ENCODE data around the gene SCD. TPM values are rescaled to one million over a fixed set of nuclear protein-coding genes. Genes with fewer than 3 reads are reported as not detected.

SCD gene
- total RNA-seq, 4 donors from 2014 or later = 226 to 2,147 (median 965) TPM

DNA sequence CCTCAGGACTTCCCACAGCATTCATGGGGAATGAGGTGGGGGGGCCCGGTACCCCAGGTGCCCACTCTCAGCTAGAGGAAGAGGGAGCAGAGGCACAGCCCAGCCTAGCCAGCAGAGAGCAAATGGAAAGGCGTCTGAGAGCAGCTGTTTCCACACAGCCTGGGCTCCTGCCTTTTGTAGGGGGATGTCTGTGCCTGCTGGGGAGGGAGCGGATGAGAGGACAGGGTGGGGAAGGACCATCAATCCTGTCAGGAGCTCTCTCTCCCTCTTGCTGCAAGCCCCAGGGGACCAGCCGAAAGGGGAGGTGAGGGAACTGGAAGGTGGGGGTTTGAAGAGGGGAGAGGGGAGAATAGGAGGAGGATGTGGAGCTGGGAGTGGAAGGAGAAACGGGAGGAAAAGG lies 17.0 kb upstream of the SCD start, which contains the start of gene PKD2L1:
PKD2L1 (minus strand) TSS at position 150 of the 400 bp plus-strand sequence; CDS start at position 25, 125 bp downstream.
- TF ChIP-seq CTCF (IDR thresholded peaks at IDR 0.05; ENCODE audit: low read depth) = no peak

DNA sequence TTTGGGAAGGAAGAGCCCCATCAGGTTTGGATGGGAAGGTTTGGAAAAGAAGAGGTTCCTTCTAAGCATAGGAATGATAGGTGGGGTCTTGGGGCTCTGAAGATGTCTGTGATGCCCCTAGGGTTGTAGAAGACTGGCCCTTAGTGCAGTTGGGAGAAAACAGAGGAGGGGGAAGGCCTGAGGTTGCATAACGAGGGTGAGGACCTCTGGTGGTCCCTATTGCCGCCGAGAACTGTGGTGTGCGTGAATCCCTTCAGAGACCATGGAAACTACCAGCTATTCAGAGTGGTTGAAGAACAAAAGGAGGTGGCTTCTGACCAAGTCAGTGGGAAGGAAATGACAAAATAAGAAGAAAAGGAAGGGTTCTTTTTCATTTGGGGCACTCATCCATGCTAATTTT lies 13.9 kb upstream of the SCD start:
- TF ChIP-seq CTCF (IDR thresholded peaks at IDR 0.05; ENCODE audit: low read depth) = no peak

DNA sequence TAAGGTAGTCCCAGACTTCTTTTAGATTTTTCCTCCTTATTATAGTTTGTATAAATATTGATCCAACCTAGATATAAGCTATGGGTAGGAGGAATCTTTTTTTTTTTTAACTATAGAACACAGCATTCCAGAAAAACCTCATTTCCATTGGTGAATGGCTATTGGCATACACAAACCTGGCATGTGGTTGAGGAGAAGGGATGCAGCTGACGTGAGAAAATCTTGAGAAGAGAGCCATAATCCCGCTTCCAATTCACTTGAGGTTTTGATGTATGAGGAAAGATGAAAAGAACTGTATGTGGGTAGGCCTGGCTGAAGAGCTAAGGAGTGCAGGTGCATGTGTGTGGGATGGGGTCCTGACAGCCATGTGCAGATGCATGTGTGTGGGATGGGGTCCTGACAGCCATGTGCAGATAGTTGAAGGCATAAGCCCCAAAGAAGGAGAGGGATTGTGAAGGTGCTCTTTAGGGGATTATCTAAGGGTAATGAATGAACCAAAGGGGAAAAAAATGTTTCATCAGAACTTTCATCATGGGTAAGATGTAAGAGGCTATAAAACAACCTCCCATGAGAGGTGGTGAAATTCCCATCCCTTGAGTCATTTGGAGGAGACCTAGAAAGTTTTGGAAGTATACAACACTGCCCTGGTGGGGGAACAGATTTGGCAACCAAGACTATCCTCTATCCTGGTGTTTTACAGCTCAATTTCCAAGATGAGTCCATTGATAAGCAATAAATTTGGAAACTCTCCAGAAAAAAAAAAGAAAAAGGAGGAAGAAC lies 13.2 kb upstream of the SCD start:
- TF ChIP-seq CTCF (IDR thresholded peaks at IDR 0.05; ENCODE audit: low read depth) = no peak

- no peak for TF ChIP-seq CTCF (IDR thresholded peaks at IDR 0.05; ENCODE audit: low read depth)
Observed at GRCh38 chr10:100334762-100335161, 12.3 kb upstream of the SCD start.

DNA sequence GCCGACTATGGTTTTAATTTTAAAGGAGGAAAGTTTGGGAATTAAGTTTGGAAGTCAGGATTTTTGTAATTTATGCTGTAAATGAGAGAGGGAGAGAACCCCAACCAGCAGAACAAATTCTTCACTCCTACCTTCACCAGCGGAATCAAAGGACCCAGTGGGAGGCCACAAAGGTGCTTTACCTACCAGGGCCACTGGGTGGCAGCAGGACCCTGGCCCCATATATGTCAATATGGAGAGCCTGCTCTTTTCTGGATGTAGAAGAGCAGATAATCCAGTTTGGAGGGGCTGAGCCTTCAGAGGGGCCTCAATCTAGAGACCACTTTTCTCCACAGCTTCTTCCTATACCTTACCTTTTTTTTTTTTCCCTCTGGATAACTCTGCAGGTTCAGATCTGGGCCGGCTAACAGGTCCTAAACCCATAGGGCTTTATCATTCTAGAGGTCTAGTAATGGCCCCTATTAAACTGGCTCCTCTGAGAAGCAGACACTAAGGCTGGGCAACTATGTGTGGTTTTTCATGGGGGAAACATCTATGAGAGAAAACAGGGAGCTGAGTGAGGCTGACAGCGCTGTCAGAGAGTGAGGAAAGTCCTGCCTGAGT lies 8.5 kb upstream of the SCD start:
- no peak for TF ChIP-seq CTCF (IDR thresholded peaks at IDR 0.05; ENCODE audit: low read depth)

DNA sequence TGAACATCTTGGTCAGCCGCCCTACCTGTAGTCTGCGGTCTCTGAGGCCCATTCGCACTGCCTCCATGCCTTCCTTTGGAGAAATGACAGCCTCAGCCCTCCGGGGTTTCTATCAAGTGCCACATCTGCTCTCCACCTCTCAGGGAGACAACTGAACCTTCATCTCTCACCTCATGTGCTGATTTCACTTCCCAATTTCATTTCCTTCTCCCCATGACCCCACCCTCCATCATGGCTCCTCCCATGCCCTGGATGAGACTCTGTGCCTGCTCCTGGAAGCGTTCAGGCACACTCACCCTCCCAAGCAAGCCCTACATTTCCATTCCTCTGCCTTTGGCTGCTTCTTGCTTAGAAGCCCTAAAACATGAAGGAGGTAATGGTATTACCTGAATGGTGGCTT lies 7.8 kb upstream of the SCD start:
- no peak for TF ChIP-seq CTCF (IDR thresholded peaks at IDR 0.05; ENCODE audit: low read depth)

DNA sequence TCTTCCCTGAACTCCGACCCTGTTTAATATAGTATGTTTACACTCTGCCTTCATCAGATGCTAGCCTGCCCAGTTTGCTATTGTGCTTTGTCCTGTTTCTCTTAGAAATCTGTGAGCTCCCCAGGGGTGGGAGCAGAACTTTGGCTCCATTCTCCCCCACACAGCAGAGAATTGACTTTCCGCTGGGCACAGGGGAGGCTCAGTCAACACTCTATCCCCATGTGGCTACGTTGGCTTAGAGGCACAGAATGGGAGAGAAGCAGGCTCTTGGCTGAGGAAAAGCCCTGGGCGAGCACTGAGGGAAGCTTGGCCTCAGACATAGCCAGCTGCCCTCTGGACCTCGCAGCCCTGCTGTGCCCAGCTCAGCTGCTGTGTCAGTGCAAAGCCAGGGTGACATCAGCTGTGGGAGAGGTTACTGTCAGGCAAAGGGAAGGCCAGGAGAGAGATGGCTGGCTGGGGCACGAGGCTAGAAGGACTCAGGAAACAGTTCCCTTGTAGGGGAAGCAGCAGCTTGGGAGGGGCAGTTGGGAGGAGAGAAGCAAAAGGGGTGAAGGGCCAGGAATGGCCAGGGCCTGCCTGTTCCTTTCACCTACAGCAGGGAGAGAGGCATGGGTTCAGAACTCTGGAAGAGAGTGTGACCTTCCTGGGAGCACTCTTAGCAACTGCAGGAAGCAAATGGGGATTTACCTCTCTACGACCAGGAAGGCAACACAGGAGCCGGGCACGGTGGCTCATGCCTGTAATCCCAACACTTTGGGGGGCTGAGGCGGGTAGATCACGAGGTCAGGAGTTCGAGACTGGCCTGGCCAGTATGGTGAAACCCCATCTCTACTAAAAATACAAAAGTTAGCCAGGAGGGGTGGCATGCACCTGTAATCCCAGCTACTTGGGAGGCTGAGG lies 5.8 kb upstream of the SCD start:
- TF ChIP-seq CTCF (IDR thresholded peaks at IDR 0.05; ENCODE audit: low read depth) = no peak

Data from subcutaneous adipose tissue (tissue), 4 donors.